Measurements from ENCODE around the gene NDUFS5. TPM values are rescaled to one million over a fixed set of nuclear protein-coding genes. Genes with fewer than 3 reads are reported as not detected.

Gene NDUFS5
- total RNA-seq, 1 donor from 2014 or later, result 738 TPM

GRCh38 chr1:39081271-39082009, 55.3 kb downstream of the NDUFS5 start:
- Mint-ChIP-seq H3K36me3 (no peaks in the 10 kb centered on the region), H3K4me3 (peak overlapping the region; percentile 92)

GRCh38 chr1:39082010-39082799, 56.1 kb downstream of the NDUFS5 start:
- peaks cover 19% of the 10 kb centered on the region for H3K27me3 ChIP-seq
- no peaks in the 10 kb centered on the region for H3K9me3 Mint-ChIP-seq
- H3K27ac ChIP-seq, result no peak overlapping the region
- H3K27ac Mint-ChIP-seq, result peak overlapping the region; percentile 65
- H3K4me2 ChIP-seq, result peak overlapping the region; percentile 99
- H4K20me1 ChIP-seq (ENCODE audit: low read depth), result peaks cover 18% of the 10 kb centered on the region
- H3K27me3 Mint-ChIP-seq (ENCODE audit: insufficient read depth, low read depth), result peaks cover 7% of the 10 kb centered on the region
- no peaks in the 10 kb centered on the region for H3K79me2 ChIP-seq (ENCODE audit: low read depth)
- H3K36me3 ChIP-seq, result no peaks in the 10 kb centered on the region
- no peak for TF ChIP-seq EZH2phosphoT487 (IDR thresholded peaks at IDR 0.05)
- no peak for TF ChIP-seq EZH2 (IDR thresholded peaks at IDR 0.05)
- TF ChIP-seq CTCF (IDR thresholded peaks at IDR 0.05), result no peak
- H3K4me3 ChIP-seq, result peak overlapping the region; percentile 96
- H3K4me1 ChIP-seq, result peaks cover 4% of the 10 kb centered on the region
- H3K4me1 Mint-ChIP-seq, result peaks cover 28% of the 10 kb centered on the region
- peak; percentile 61 for DNase-seq (ENCODE audit: low spot score)
- H2AFZ ChIP-seq (replicated peaks), result peak overlapping the region; percentile 79
- no peaks in the 10 kb centered on the region for H3K36me3 Mint-ChIP-seq
- H3K9me3 ChIP-seq (ENCODE audit: low read depth), result no peaks in the 10 kb centered on the region
- H3K4me3 Mint-ChIP-seq, result peak overlapping the region; percentile 92
- peak overlapping the region; percentile 25 for H3K9ac ChIP-seq
- H3F3A ChIP-seq (ENCODE audit: low read depth), result peaks cover 20% of the 10 kb centered on the region

More at GRCh38 chr1:39081271-39082009, 55.3 kb downstream of the NDUFS5 start:
- H3K79me2 ChIP-seq (ENCODE audit: low read depth), result no peaks in the 10 kb centered on the region
- H2AFZ ChIP-seq (replicated peaks), result peak overlapping the region; percentile 79
- peak overlapping the region; percentile 25 for H3K9ac ChIP-seq
- no peak overlapping the region for H3K27ac ChIP-seq
- peaks cover 4% of the 10 kb centered on the region for H3K4me1 ChIP-seq
- H4K20me1 ChIP-seq (ENCODE audit: low read depth), result peaks cover 18% of the 10 kb centered on the region
- Mint-ChIP-seq H3K4me1 (peaks cover 23% of the 10 kb centered on the region), H3K27me3 (ENCODE audit: insufficient read depth, low read depth) (peaks cover 7% of the 10 kb centered on the region), H3K27ac (no peak overlapping the region), H3K9me3 (no peaks in the 10 kb centered on the region)
- no peaks in the 10 kb centered on the region for H3K9me3 ChIP-seq (ENCODE audit: low read depth)
- TF ChIP-seq EZH2phosphoT487 (IDR thresholded peaks at IDR 0.05), result no peak
- no peak for TF ChIP-seq EZH2 (IDR thresholded peaks at IDR 0.05)
- peak; percentile 28 for TF ChIP-seq CTCF (IDR thresholded peaks at IDR 0.05)
- peak overlapping the region; percentile 99 for H3K4me2 ChIP-seq
- peak overlapping the region; percentile 96 for H3K4me3 ChIP-seq
- peaks cover 19% of the 10 kb centered on the region for H3K27me3 ChIP-seq
- H3F3A ChIP-seq (ENCODE audit: low read depth), result peaks cover 20% of the 10 kb centered on the region
- H3K36me3 ChIP-seq, result no peaks in the 10 kb centered on the region
- no peak for DNase-seq (ENCODE audit: low spot score)

- no peak overlapping the region for H2AFZ ChIP-seq (replicated peaks)
- H3K79me2 ChIP-seq (ENCODE audit: low read depth), result no peaks in the 10 kb centered on the region
- no peak for DNase-seq (ENCODE audit: low spot score)
- peak overlapping the region; percentile 99 for H3K4me2 ChIP-seq
- TF ChIP-seq EZH2 (IDR thresholded peaks at IDR 0.05) (no peak), CTCF (IDR thresholded peaks at IDR 0.05) (no peak), EZH2phosphoT487 (IDR thresholded peaks at IDR 0.05) (no peak)
- peaks cover 4% of the 10 kb centered on the region for H3K4me1 ChIP-seq
- peaks cover 19% of the 10 kb centered on the region for H3K27me3 ChIP-seq
- H3F3A ChIP-seq (ENCODE audit: low read depth), result peaks cover 20% of the 10 kb centered on the region
- H3K9me3 Mint-ChIP-seq, result no peaks in the 10 kb centered on the region
- no peak overlapping the region for H3K27ac ChIP-seq
- no peak overlapping the region for H3K27ac Mint-ChIP-seq
- peaks cover 18% of the 10 kb centered on the region for H4K20me1 ChIP-seq (ENCODE audit: low read depth)
- H3K4me3 ChIP-seq, result peak overlapping the region; percentile 96
- peak overlapping the region; percentile 92 for H3K4me3 Mint-ChIP-seq
- no peaks in the 10 kb centered on the region for H3K36me3 Mint-ChIP-seq
- H3K36me3 ChIP-seq, result no peaks in the 10 kb centered on the region
- H3K27me3 Mint-ChIP-seq (ENCODE audit: insufficient read depth, low read depth), result peaks cover 7% of the 10 kb centered on the region
- H3K9ac ChIP-seq, result no peak overlapping the region
- H3K9me3 ChIP-seq (ENCODE audit: low read depth), result no peaks in the 10 kb centered on the region
- H3K4me1 Mint-ChIP-seq, result peaks cover 31% of the 10 kb centered on the region
Observed at GRCh38 chr1:39082811-39083576, 56.8 kb downstream of the NDUFS5 start.
